ENCODE data around the gene ACAA2.

- TF ChIP-seq CTCF (IDR thresholded peaks at IDR 0.05; ENCODE audit: low read depth, low read length, poor library complexity, severe bottlenecking) (no peak), EZH2phosphoT487 (IDR thresholded peaks at IDR 0.05; ENCODE audit: borderline replicate concordance, low read length) (no peak)
Measured at GRCh38 chr18:49855711-49856415, 42.5 kb upstream of the ACAA2 start.
